H1 (cell line): ENCODE data around the gene BNC2. TPM values are rescaled to one million over a fixed set of nuclear protein-coding genes. Genes with fewer than 3 reads are reported as not detected.

Experiments used
- RNF2 ChIP-seq: fragments of 200-900, 300-1000 bp; sonication (generic); IDR thresholded peaks from 2 replicates; pipeline ENCODE4 v1.7.1; 2016; ENCODE audit warnings: borderline replicate concordance, low read depth, mild to moderate bottlenecking, antibody characterized with exemption, low read length; ENCODE audit not compliant: poor library complexity, severe bottlenecking; ENCODE audit errors: missing control alignments
- TEAD4 ChIP-seq: IDR thresholded peaks from 2 replicates; pipeline ENCODE4 v1.6.1; 2012; ENCODE audit warnings: low read depth, low read length, inconsistent platforms, mixed read lengths
- polyA plus RNA-seq, 7 experiments: library from polyadenylated mRNA; depleted of rRNA in 3 of 7; stranded (reverse) in 5 of 7; unstranded in 2 of 7; fragments of >200 nt in 5 of 7; fragments of 200-250 nt in 2 of 7; gene quantifications; 1 replicate in 5 of 7; 2 replicates in 1 of 7; 4 replicates in 1 of 7; pipeline versions ENCODE4 v1.2.1 to v1.2.3, GENCODE V29; 2011 to 2013; ENCODE audit warnings: missing spikeins in 2 of 7, mixed read lengths in 2 of 7
- total RNA-seq: library from RNA; stranded (reverse); fragmentation: NEBNext Ultra II Directional; extraction: Animal tissue kit (Norgen Biotek cat#: 25700); gene quantifications from 2 replicates; pipeline ENCODE4 v1.2.1, GENCODE V29; 2021

The BNC2 gene
- total and polyA plus RNA-seq, 2 of the 8 experiments (the other 6 are each of a cell fraction or from before 2014, with no cell fraction given) = 16.0 to 26.8 TPM

DNA sequence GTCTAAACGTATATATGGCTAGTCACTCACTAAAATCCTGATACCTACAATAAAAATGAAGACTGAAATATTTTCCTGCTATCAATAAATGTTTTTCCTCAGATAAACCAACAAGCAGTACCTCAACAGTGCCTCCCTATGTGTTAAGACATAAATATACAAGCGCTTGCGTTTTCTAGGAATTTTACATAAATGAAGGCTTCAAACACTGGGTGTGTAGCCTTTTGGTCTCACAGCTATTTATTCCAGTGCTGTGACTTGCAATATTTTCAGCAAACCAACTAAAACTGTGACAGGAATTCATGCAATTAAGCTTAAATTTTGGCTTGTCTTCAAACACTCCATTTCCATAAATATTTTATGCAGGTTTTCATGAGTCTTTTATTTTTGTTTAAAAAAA lies 437.0 kb downstream of the BNC2 start (continued):
- no peak for TF ChIP-seq RNF2
- TF ChIP-seq TEAD4 = no peak
- TF ChIP-seq, all 59 proteins: peak for 0
